Testis (tissue), 3 donors: ENCODE results near the gene GPR173. TPM values are rescaled to one million over a fixed set of nuclear protein-coding genes. Genes with fewer than 3 reads are reported as not detected.
A peak's percentile ranks its signal among the peaks of the same experiment; 100 is the strongest.

Source experiments
- DNase-seq: peaks from one replicate; pipeline ENCODE4 v3.0.0-alpha.2; 2019
- H3K27ac ChIP-seq, 2 donors: fragments of 200-600 bp; sonication (generic); one replicate each; pipeline ENCODE4 v1.5.1; 2019
- H3K27me3 ChIP-seq: fragments of 200-600 bp; sonication (generic); one replicate; pipeline ENCODE4 v1.5.1; 2019
- H3K36me3 ChIP-seq: fragments of 200-600 bp; sonication (generic); one replicate; pipeline ENCODE4 v1.5.1; 2017; ENCODE audit warnings: low read depth; ENCODE audit errors: missing control alignments
- H3K4me1 ChIP-seq: fragments of 200-600 bp; sonication (generic); one replicate; pipeline ENCODE4 v1.5.1; 2019
- H3K4me3 ChIP-seq, 2 donors: fragments of 200-600 bp; sonication (generic); one replicate each; pipeline ENCODE4 v1.5.1; 2017 to 2019
- H3K9me3 ChIP-seq: fragments of 200-600 bp; sonication (generic); one replicate; pipeline ENCODE4 v1.5.1; 2017
- CTCF ChIP-seq, 3 experiments: fragments of 450-650 bp in 2 of 3; fragments of 200-600 bp in 1 of 3; sonication (generic) in 1 of 3; IDR thresholded peaks; one replicate each; pipeline ENCODE4 v1.5.1; 2016 to 2019; ENCODE audit warnings: antibody characterized with exemption in 3 of 3, mild to moderate bottlenecking in 2 of 3, moderate library complexity in 1 of 3
- POLR2A ChIP-seq: fragments of 450-650 bp; IDR thresholded peaks from one replicate; pipeline ENCODE4 v1.6.1; 2017; ENCODE audit warnings: antibody characterized with exemption, mild to moderate bottlenecking, moderate library complexity
- WGBS, 2 donors: methylation state at CpG; one replicate each; pipeline ENCODE4 v1.1.5; 2018; 5-methylcytosine and 5-hydroxymethylcytosine counted together
- intact Hi-C: fragments of 100-400 bp; cut with DNase I; formaldehyde crosslinking; loops from one replicate; pipeline ENCODE4 v1.15.1; 2023; ENCODE audit warnings: low total_unique reads
- polyA plus RNA-seq: library from polyadenylated mRNA; stranded (reverse); fragments of 350-450 nt; fragmentation: Illumina TruSeq; extraction: RNeasy Lipid Tissue Mini Kit (QIAGEN cat#74804); gene quantifications from one replicate; pipeline ENCODE4 v1.2.3, GENCODE V29; 2014; ENCODE audit warnings: low read depth, low replicate concordance; ENCODE audit not compliant: insufficient read depth
- total RNA-seq, 2 donors: library from RNA; depleted of rRNA; stranded (reverse); fragments of >200 nt; gene quantifications; one replicate each; pipeline ENCODE4 v1.2.3, GENCODE V29; 2016

The GPR173 gene
- total and polyA plus RNA-seq, 3 donors from 2014 or later = 2.4 to 3.8 (median 2.8) TPM

GRCh38 chrX:53071604-53072417 is 23.2 kb downstream of the GPR173 start:
- no peaks in the 10 kb centered on the region for H3K36me3 ChIP-seq
- intact Hi-C loops = no loop called here
- H3K4me3 ChIP-seq = peak overlapping the region; percentile 8 to 21
- TF ChIP-seq POLR2A (no peak), CTCF (IDR thresholded peaks at IDR 0.05) (peak; percentile 52 to 77 (median 57))
- no peaks in the 10 kb centered on the region for H3K9me3 ChIP-seq
- peaks cover 5% of the 10 kb centered on the region for H3K4me1 ChIP-seq
- H3K27ac ChIP-seq = peak overlapping the region; percentile 80 to 84
- H3K27me3 ChIP-seq = no peaks in the 10 kb centered on the region
- DNase-seq = peak; percentile 86
- 1 to 2% methylated on average over 14 to 31 of the region's 31 CpGs for WGBS, 2 donors

- 19 to 46% methylated on average over 5 to 9 of the region's 9 CpGs for WGBS, 2 donors
- Histone ChIP-seq H3K27me3 (no peaks in the 10 kb centered on the region), H3K36me3 (no peaks in the 10 kb centered on the region), H3K4me1 (peaks cover 5% of the 10 kb centered on the region), H3K9me3 (no peaks in the 10 kb centered on the region), H3K27ac (peak overlapping the region; percentile 80 to 84), H3K4me3 (peak overlapping the region in 1 of 2 donors; percentile 8)
- intact Hi-C loops = no loop called here
- no peak for DNase-seq
- TF ChIP-seq POLR2A (no peak), CTCF (IDR thresholded peaks at IDR 0.05) (no peak)
Observed at GRCh38 chrX:53072418-53073114, 24.0 kb downstream of the GPR173 start.

GRCh38 chrX:53073115-53073586 is 24.6 kb downstream of the GPR173 start:
- WGBS, 2 donors = 28 to 48% methylated on average over 5 of the region's 6 CpGs
- H3K4me1 ChIP-seq = peaks cover 5% of the 10 kb centered on the region
- intact Hi-C loops = no loop called here
- no peaks in the 10 kb centered on the region for H3K9me3 ChIP-seq
- H3K36me3 ChIP-seq = no peaks in the 10 kb centered on the region
- no peak for TF ChIP-seq CTCF (IDR thresholded peaks at IDR 0.05)
- TF ChIP-seq POLR2A = no peak
- no peak overlapping the region for H3K4me3 ChIP-seq
- no peaks in the 10 kb centered on the region for H3K27me3 ChIP-seq
- no peak for DNase-seq
- peak overlapping the region; percentile 80 to 84 for H3K27ac ChIP-seq

- DNase-seq = no peak
- H3K4me3 ChIP-seq = no peak overlapping the region
- intact Hi-C loops = no loop called here
- H3K27me3 ChIP-seq = no peaks in the 10 kb centered on the region
- peaks cover 5% of the 10 kb centered on the region for H3K4me1 ChIP-seq
- no peaks in the 10 kb centered on the region for H3K9me3 ChIP-seq
- H3K36me3 ChIP-seq = no peaks in the 10 kb centered on the region
- H3K27ac ChIP-seq = no peak overlapping the region
- 77 to 88% methylated on average over 6 to 7 of the region's 7 CpGs for WGBS, 2 donors
- TF ChIP-seq POLR2A (no peak), CTCF (IDR thresholded peaks at IDR 0.05) (no peak)
Observed at GRCh38 chrX:53075011-53075410, 26.4 kb downstream of the GPR173 start.
